ENCODE results near the gene LRP5. TPM values are rescaled to one million over a fixed set of nuclear protein-coding genes. Genes with fewer than 3 reads are reported as not detected.

LRP5 gene
- total RNA-seq, 1 experiment from 2014 or later = 32.8 TPM

GRCh38 chr11:68406324-68407313, 94.2 kb downstream of the LRP5 start:
- Mint-ChIP-seq H3K9me3 (ENCODE audit: unreplicated experiment) (no peaks in the 10 kb centered on the region), H3K4me3 (ENCODE audit: unreplicated experiment) (no peak overlapping the region), H3K4me1 (ENCODE audit: insufficient read depth, unreplicated experiment) (no peaks in the 10 kb centered on the region), H3K27me3 (ENCODE audit: insufficient read depth, unreplicated experiment) (no peaks in the 10 kb centered on the region), H3K27ac (ENCODE audit: low read depth, unreplicated experiment) (no peak overlapping the region), H3K36me3 (ENCODE audit: insufficient read depth, unreplicated experiment) (peaks cover 67% of the 10 kb centered on the region)
- ChIA-PET POLR2A (no interaction called here), CTCF (interaction anchor here (0.9 to 1.0 kb wide), 2 partner anchors 135 to 150 kb away, joined by 3 to 4 read pairs; partner anchors contain the start of gene C11orf24)
- BruUV-seq (replicated peaks) = no TSS peak
- DNase-seq (ENCODE audit: unreplicated experiment) = no peak
- intact Hi-C loops (cut with micrococcal nuclease) = no loop called here
- TF ChIP-seq CTCF (IDR thresholded peaks at IDR 0.05; ENCODE audit: unreplicated experiment) = no peak

DNA sequence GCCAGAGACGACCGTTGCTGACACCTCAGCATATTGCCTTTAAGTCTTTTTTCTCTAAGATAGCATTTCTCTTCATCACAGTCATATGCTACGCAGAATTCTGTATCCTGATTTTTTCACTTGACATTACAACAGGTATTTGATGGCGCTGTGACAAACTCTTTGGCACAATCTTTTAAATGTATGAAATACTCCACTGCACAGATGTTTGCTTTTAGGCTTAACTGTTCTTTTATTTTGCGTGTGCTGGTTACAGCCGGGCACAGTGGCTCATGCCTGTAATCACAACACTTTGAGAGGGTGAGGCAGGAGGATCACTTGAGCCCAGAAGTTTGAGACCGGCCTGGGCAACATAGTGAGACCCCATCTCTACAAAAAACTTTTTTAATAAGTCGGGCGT, 96.1 kb downstream of the LRP5 start:
- H3K4me1 Mint-ChIP-seq (ENCODE audit: insufficient read depth, unreplicated experiment) = no peaks in the 10 kb centered on the region
- ChIA-PET CTCF (interaction anchor here (0.7 kb wide), 1 partner anchor 138 kb away, joined by 3 read pairs; no protein-coding TSS in a partner anchor), POLR2A (no interaction called here)
- no peaks in the 10 kb centered on the region for H3K27me3 Mint-ChIP-seq (ENCODE audit: insufficient read depth, unreplicated experiment)
- intact Hi-C loops (cut with micrococcal nuclease) = no loop called here
- BruUV-seq (replicated peaks) = no TSS peak
- H3K36me3 Mint-ChIP-seq (ENCODE audit: insufficient read depth, unreplicated experiment) = peaks cover 69% of the 10 kb centered on the region
- no peak overlapping the region for H3K4me3 Mint-ChIP-seq (ENCODE audit: unreplicated experiment)
- H3K27ac Mint-ChIP-seq (ENCODE audit: low read depth, unreplicated experiment) = no peak overlapping the region
- DNase-seq (ENCODE audit: unreplicated experiment) = no peak
- H3K9me3 Mint-ChIP-seq (ENCODE audit: unreplicated experiment) = no peaks in the 10 kb centered on the region
- TF ChIP-seq CTCF (IDR thresholded peaks at IDR 0.05; ENCODE audit: unreplicated experiment) = no peak

DNA sequence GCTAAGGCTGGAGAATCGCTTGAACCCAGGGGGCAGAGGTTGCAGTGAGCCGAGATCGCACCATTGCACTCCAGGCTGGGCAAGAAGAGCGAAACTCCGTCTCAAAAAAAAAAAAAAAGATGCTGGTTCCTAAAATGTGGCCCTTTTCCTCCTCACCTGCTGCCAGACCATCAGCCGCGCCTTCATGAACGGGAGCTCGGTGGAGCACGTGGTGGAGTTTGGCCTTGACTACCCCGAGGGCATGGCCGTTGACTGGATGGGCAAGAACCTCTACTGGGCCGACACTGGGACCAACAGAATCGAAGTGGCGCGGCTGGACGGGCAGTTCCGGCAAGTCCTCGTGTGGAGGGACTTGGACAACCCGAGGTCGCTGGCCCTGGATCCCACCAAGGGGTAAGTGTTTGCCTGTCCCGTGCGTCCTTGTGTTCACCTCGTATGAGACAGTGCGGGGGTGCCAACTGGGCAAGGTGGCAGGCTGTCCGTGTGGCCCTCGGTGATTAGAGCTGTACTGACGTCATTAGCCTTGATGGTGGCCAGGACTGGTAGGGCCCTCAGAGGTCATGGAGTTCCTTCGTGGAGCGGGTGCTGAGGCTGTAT, 97.5 kb downstream of the LRP5 start:
- H3K27ac Mint-ChIP-seq (ENCODE audit: low read depth, unreplicated experiment) = no peak overlapping the region
- no peaks in the 10 kb centered on the region for H3K4me1 Mint-ChIP-seq (ENCODE audit: insufficient read depth, unreplicated experiment)
- H3K4me3 Mint-ChIP-seq (ENCODE audit: unreplicated experiment) = no peak overlapping the region
- DNase-seq (ENCODE audit: unreplicated experiment) = no peak
- H3K9me3 Mint-ChIP-seq (ENCODE audit: unreplicated experiment) = no peaks in the 10 kb centered on the region
- ChIA-PET POLR2A (interaction anchor here (0.7 kb wide), 1 partner anchor 449 kb away, joined by 3 read pairs; no protein-coding TSS in a partner anchor), CTCF (interaction anchor here (0.6 kb wide), 1 partner anchor 127 kb away, joined by 3 read pairs; no protein-coding TSS in a partner anchor)
- intact Hi-C loops (cut with micrococcal nuclease) = no loop called here
- H3K36me3 Mint-ChIP-seq (ENCODE audit: insufficient read depth, unreplicated experiment) = peaks cover 62% of the 10 kb centered on the region
- no TSS peak for BruUV-seq (replicated peaks)
- TF ChIP-seq CTCF (IDR thresholded peaks at IDR 0.05; ENCODE audit: unreplicated experiment) = no peak
- no peaks in the 10 kb centered on the region for H3K27me3 Mint-ChIP-seq (ENCODE audit: insufficient read depth, unreplicated experiment)

GRCh38 chr11:68411501-68411991, 99.2 kb downstream of the LRP5 start:
- ChIA-PET CTCF (no interaction called here), POLR2A (no interaction called here)
- Mint-ChIP-seq H3K4me1 (ENCODE audit: insufficient read depth, unreplicated experiment) (no peaks in the 10 kb centered on the region), H3K27me3 (ENCODE audit: insufficient read depth, unreplicated experiment) (no peaks in the 10 kb centered on the region), H3K36me3 (ENCODE audit: insufficient read depth, unreplicated experiment) (peaks cover 61% of the 10 kb centered on the region), H3K27ac (ENCODE audit: low read depth, unreplicated experiment) (no peak overlapping the region), H3K4me3 (ENCODE audit: unreplicated experiment) (no peak overlapping the region), H3K9me3 (ENCODE audit: unreplicated experiment) (no peaks in the 10 kb centered on the region)
- no TSS peak for BruUV-seq (replicated peaks)
- DNase-seq (ENCODE audit: unreplicated experiment) = no peak
- intact Hi-C loops (cut with micrococcal nuclease) = no loop called here
- no peak for TF ChIP-seq CTCF (IDR thresholded peaks at IDR 0.05; ENCODE audit: unreplicated experiment)

Data from MCF 10A (cell line).